NB4 (cell line): ENCODE measurements around the gene USP6NL.

Experiments
- CTCF ChIP-seq: IDR thresholded peaks from one replicate; pipeline ENCODE4 v1.5.1; 2012; ENCODE audit warnings: low read depth, low read length
- MYC ChIP-seq: IDR thresholded peaks from 2 replicates; pipeline ENCODE4 v1.6.1; 2011; ENCODE audit warnings: low read depth, low read length

- TF ChIP-seq CTCF = no peak
- TF ChIP-seq MYC = no peak
Measured at GRCh38 chr10:11491087-11491486, 120.4 kb downstream of the USP6NL start.
